Stimulated activated naive B cell treated with anti-CD40 and anti-IgM and Interleukin-4, amounts not matched to agents 10 μg/mL and 1 μg/mL and 100 μg/mL, for 72 hours (primary cell): Measurements from ENCODE around the gene CCSER1.
"Not testable (repeated sequence)": the region's sequence is repeated elsewhere in the genome, so short reads cannot be mapped to it uniquely, and the experiment has no call there.

Experiments used
- ATAC-seq, 2 donors: fragments of 150-1000 bp; cut with Tn5 transposase; replicated peaks; 2 replicates each; pipeline ENCODE4 v1.10.0; 2021; ENCODE audit warnings: moderate library complexity in 1 of 2
- DNase-seq: peaks from one replicate; pipeline ENCODE4 v3.0.0; 2021
- H3K27ac Mint-ChIP-seq: one replicate; pipeline ENCODE4 v1.8.0; 2022; ENCODE audit warnings: mild to moderate bottlenecking, mixed read lengths
- H3K27me3 Mint-ChIP-seq, 2 donors: one replicate each; pipeline ENCODE4 v1.8.0; 2022; ENCODE audit warnings: mixed read lengths in 2 of 2
- H3K36me3 Mint-ChIP-seq, 2 donors: one replicate each; pipeline ENCODE4 v1.8.0; 2022; ENCODE audit warnings: mixed read lengths in 2 of 2, mild to moderate bottlenecking in 1 of 2
- H3K4me1 Mint-ChIP-seq, 2 donors: one replicate each; pipeline ENCODE4 v1.8.0; 2022; ENCODE audit warnings: mixed read lengths in 2 of 2, mild to moderate bottlenecking in 1 of 2
- H3K4me3 Mint-ChIP-seq, 2 donors: one replicate each; pipeline ENCODE4 v1.8.0; 2022; ENCODE audit warnings: mild to moderate bottlenecking in 2 of 2, mixed read lengths in 2 of 2, moderate library complexity in 1 of 2
- H3K9me3 Mint-ChIP-seq, 2 donors: one replicate each; pipeline ENCODE4 v1.8.0; 2022; ENCODE audit warnings: mixed read lengths in 2 of 2, mild to moderate bottlenecking in 1 of 2

CCSER1 gene

GRCh38 chr4:90240333-90240732, 113.1 kb downstream of the CCSER1 start:
- Mint-ChIP-seq H3K36me3 (no peaks in the 10 kb centered on the region), H3K27me3 (no peaks in the 10 kb centered on the region), H3K4me1 (peaks cover 2 to 4% of the 10 kb centered on the region in 2 donors), H3K27ac (no peak overlapping the region), H3K9me3 (no peaks in the 10 kb centered on the region), H3K4me3 (no peak overlapping the region)
- ATAC-seq (no peak), DNase-seq (no peak)

- no peaks in the 10 kb centered on the region for H3K27me3 Mint-ChIP-seq
- H3K36me3 Mint-ChIP-seq = no peaks in the 10 kb centered on the region
- H3K9me3 Mint-ChIP-seq = no peaks in the 10 kb centered on the region
- ATAC-seq = no peak
- H3K4me3 Mint-ChIP-seq = no peak overlapping the region
- no peak overlapping the region for H3K27ac Mint-ChIP-seq
- peaks cover 2 to 4% of the 10 kb centered on the region in 2 donors for H3K4me1 Mint-ChIP-seq
- DNase-seq = no peak
These were observed 113.8 kb downstream of the CCSER1 start for GRCh38 chr4:90241008-90241407.

GRCh38 chr4:90245837-90246236, 118.6 kb downstream of the CCSER1 start:
- no peaks in the 10 kb centered on the region for H3K9me3 Mint-ChIP-seq
- no peaks in the 10 kb centered on the region for H3K27me3 Mint-ChIP-seq
- no peaks in the 10 kb centered on the region for H3K36me3 Mint-ChIP-seq
- no peak for ATAC-seq
- no peak overlapping the region for H3K27ac Mint-ChIP-seq
- no peak for DNase-seq
- H3K4me1 Mint-ChIP-seq = peaks cover 2 to 6% of the 10 kb centered on the region in 2 donors
- no peak overlapping the region for H3K4me3 Mint-ChIP-seq

GRCh38 chr4:90246816-90247215, 119.6 kb downstream of the CCSER1 start:
- H3K36me3 Mint-ChIP-seq = no peaks in the 10 kb centered on the region
- H3K4me1 Mint-ChIP-seq = peaks cover 2 to 6% of the 10 kb centered on the region in 2 donors
- no peaks in the 10 kb centered on the region for H3K9me3 Mint-ChIP-seq
- no peak for DNase-seq
- no peak overlapping the region for H3K4me3 Mint-ChIP-seq
- no peak for ATAC-seq
- no peaks in the 10 kb centered on the region for H3K27me3 Mint-ChIP-seq
- H3K27ac Mint-ChIP-seq = no peak overlapping the region

- no peak overlapping the region for H3K27ac Mint-ChIP-seq
- peaks cover 0 to 7% of the 10 kb centered on the region in 2 donors for H3K36me3 Mint-ChIP-seq
- peaks cover 4 to 8% of the 10 kb centered on the region in 2 donors for H3K4me1 Mint-ChIP-seq
- H3K27me3 Mint-ChIP-seq = no peaks in the 10 kb centered on the region
- ATAC-seq (no peak), DNase-seq (no peak)
- H3K4me3 Mint-ChIP-seq = no peak overlapping the region
- peaks cover 6 to 9% of the 10 kb centered on the region in 2 donors for H3K9me3 Mint-ChIP-seq
These were observed 127.2 kb downstream of the CCSER1 start for GRCh38 chr4:90254357-90254756.

- H3K36me3 Mint-ChIP-seq = no peaks in the 10 kb centered on the region
- H3K27ac Mint-ChIP-seq = no peak overlapping the region
- peaks cover 9 to 13% of the 10 kb centered on the region in 2 donors for H3K9me3 Mint-ChIP-seq
- no peak for DNase-seq
- H3K27me3 Mint-ChIP-seq = no peaks in the 10 kb centered on the region
- ATAC-seq = no peak
- H3K4me3 Mint-ChIP-seq = no peak overlapping the region
- H3K4me1 Mint-ChIP-seq = no peaks in the 10 kb centered on the region
These were observed 147.0 kb downstream of the CCSER1 start for GRCh38 chr4:90274175-90274574.

GRCh38 chr4:90280954-90281353, 153.8 kb downstream of the CCSER1 start:
- H3K36me3 Mint-ChIP-seq = no peaks in the 10 kb centered on the region
- DNase-seq = no peak
- H3K4me3 Mint-ChIP-seq = no peak overlapping the region
- peaks cover 2 to 4% of the 10 kb centered on the region in 2 donors for H3K4me1 Mint-ChIP-seq
- H3K27me3 Mint-ChIP-seq = no peaks in the 10 kb centered on the region
- no peak for ATAC-seq
- peaks cover 7 to 9% of the 10 kb centered on the region in 2 donors for H3K9me3 Mint-ChIP-seq
- no peak overlapping the region for H3K27ac Mint-ChIP-seq

GRCh38 chr4:90281541-90282355, 154.6 kb downstream of the CCSER1 start:
- H3K4me3 Mint-ChIP-seq = no peak overlapping the region
- no peaks in the 10 kb centered on the region for H3K36me3 Mint-ChIP-seq
- DNase-seq (no peak), ATAC-seq (no peak)
- H3K27me3 Mint-ChIP-seq = no peaks in the 10 kb centered on the region
- H3K9me3 Mint-ChIP-seq = peaks cover 7 to 9% of the 10 kb centered on the region in 2 donors
- H3K27ac Mint-ChIP-seq = no peak overlapping the region
- H3K4me1 Mint-ChIP-seq = peaks cover 4 to 5% of the 10 kb centered on the region in 2 donors

- DNase-seq (no peak), ATAC-seq (no peak)
- peaks cover 3 to 5% of the 10 kb centered on the region in 2 donors for H3K4me1 Mint-ChIP-seq
- no peaks in the 10 kb centered on the region for H3K9me3 Mint-ChIP-seq
- no peaks in the 10 kb centered on the region for H3K27me3 Mint-ChIP-seq
- no peaks in the 10 kb centered on the region for H3K36me3 Mint-ChIP-seq
- H3K27ac Mint-ChIP-seq = no peak overlapping the region
- no peak overlapping the region for H3K4me3 Mint-ChIP-seq
These were observed 163.2 kb downstream of the CCSER1 start for GRCh38 chr4:90290345-90290744.

GRCh38 chr4:90292438-90292837, 165.2 kb downstream of the CCSER1 start:
- no peak for ATAC-seq
- DNase-seq = no peak
- Mint-ChIP-seq H3K36me3 (no peaks in the 10 kb centered on the region), H3K4me3 (no peak overlapping the region), H3K27ac (no peak overlapping the region), H3K4me1 (no peaks in the 10 kb centered on the region), H3K27me3 (no peaks in the 10 kb centered on the region), H3K9me3 (no peaks in the 10 kb centered on the region)

GRCh38 chr4:90293320-90293719, 166.1 kb downstream of the CCSER1 start:
- ATAC-seq = no peak
- Mint-ChIP-seq H3K9me3 (no peaks in the 10 kb centered on the region), H3K4me1 (no peaks in the 10 kb centered on the region), H3K4me3 (no peak overlapping the region), H3K27ac (no peak overlapping the region), H3K27me3 (no peaks in the 10 kb centered on the region), H3K36me3 (no peaks in the 10 kb centered on the region)
- no peak for DNase-seq

- no peaks in the 10 kb centered on the region for H3K9me3 Mint-ChIP-seq
- ATAC-seq (no peak), DNase-seq (no peak)
- peaks cover 2 to 4% of the 10 kb centered on the region in 2 donors for H3K36me3 Mint-ChIP-seq
- H3K4me1 Mint-ChIP-seq = no peaks in the 10 kb centered on the region
- no peak overlapping the region for H3K4me3 Mint-ChIP-seq
- H3K27me3 Mint-ChIP-seq = no peaks in the 10 kb centered on the region
- H3K27ac Mint-ChIP-seq = no peak overlapping the region
These were observed 172.2 kb downstream of the CCSER1 start for GRCh38 chr4:90299373-90299772.

- Mint-ChIP-seq H3K27me3 (no peaks in the 10 kb centered on the region), H3K4me3 (no peak overlapping the region), H3K9me3 (no peaks in the 10 kb centered on the region), H3K36me3 (peaks cover 5 to 7% of the 10 kb centered on the region in 2 donors), H3K4me1 (no peaks in the 10 kb centered on the region), H3K27ac (no peak overlapping the region)
- ATAC-seq (no peak), DNase-seq (no peak)
These were observed 179.6 kb downstream of the CCSER1 start for GRCh38 chr4:90306810-90307209.

GRCh38 chr4:90317140-90317539, 189.9 kb downstream of the CCSER1 start:
- not testable (repeated sequence) for ATAC-seq, H3K27me3 Mint-ChIP-seq, DNase-seq

GRCh38 chr4:90317785-90318184, 190.6 kb downstream of the CCSER1 start:
- ATAC-seq = no peak
- H3K36me3 Mint-ChIP-seq = peaks cover 0 to 5% of the 10 kb centered on the region in 2 donors
- peaks cover 0 to 2% of the 10 kb centered on the region in 2 donors for H3K9me3 Mint-ChIP-seq
- H3K27me3 Mint-ChIP-seq = no peaks in the 10 kb centered on the region
- no peak overlapping the region for H3K4me3 Mint-ChIP-seq
- H3K4me1 Mint-ChIP-seq = peaks cover 0 to 5% of the 10 kb centered on the region in 2 donors
- H3K27ac Mint-ChIP-seq = no peak overlapping the region
- no peak for DNase-seq

More at GRCh38 chr4:90317140-90317539, 189.9 kb downstream of the CCSER1 start:
- H3K9me3 Mint-ChIP-seq, H3K4me3 Mint-ChIP-seq, H3K27ac Mint-ChIP-seq, H3K36me3 Mint-ChIP-seq, H3K4me1 Mint-ChIP-seq: not testable (repeated sequence)
